IMR-90 (cell line): ENCODE results near the gene CD300H. TPM values are rescaled to one million over a fixed set of nuclear protein-coding genes. Genes with fewer than 3 reads are reported as not detected.

Source experiments
- ATAC-seq: fragments of 200-7000 bp; cut with Tn5 transposase; 2 replicates; pipeline ENCODE4 v1.9.1; 2020; ENCODE audit warnings: low read depth, mild to moderate bottlenecking, moderate library complexity
- BruUV-seq: library from RNA; stranded (reverse); fragments of 400-500 nt; replicated peaks from 2 replicates; lab custom pipeline; 2021; lab: Mats Ljungman, UMichigan
- CTCF ChIA-PET: fragments of 300-600 bp; formaldehyde crosslinking; extraction: SDS; loops from one replicate; lab custom pipeline; 2021; ENCODE audit warnings: antibody characterized with exemption; lab: Yijun Ruan, JAX
- POLR2A ChIA-PET: fragments of 300-600 bp; sonication (Branson Sonifier 250); formaldehyde crosslinking; loops from one replicate; lab custom pipeline; 2022; ENCODE audit warnings: antibody characterized with exemption; ENCODE audit not compliant: unreplicated experiment; lab: Charles Lee
- DNase-seq: peaks from one replicate; pipeline ENCODE4 v3.0.0; 2013
- H2AFZ ChIP-seq: replicated peaks from 2 replicates; pipeline ENCODE3; 2013; ENCODE audit warnings: low read length, mild to moderate bottlenecking; ENCODE audit not compliant: poor library complexity
- H2AK5ac ChIP-seq: 2 replicates; pipeline ENCODE4 v1.6.1; 2013; ENCODE audit warnings: low read depth, low read length, inconsistent platforms
- H2AK9ac ChIP-seq: replicated peaks from 2 replicates; pipeline ENCODE3; 2013; ENCODE audit warnings: mild to moderate bottlenecking, low read depth, low read length, moderate library complexity; ENCODE audit not compliant: poor library complexity
- H2BK120ac ChIP-seq: 2 replicates; pipeline ENCODE4 v1.6.1; 2013; ENCODE audit warnings: low read depth, low read length, inconsistent platforms
- H2BK15ac ChIP-seq: 3 replicates; pipeline ENCODE4 v1.6.1; 2013; ENCODE audit warnings: low read depth, low read length, inconsistent platforms
- H2BK20ac ChIP-seq: 2 replicates; pipeline ENCODE4 v1.6.1; 2013; ENCODE audit warnings: low read depth, mild to moderate bottlenecking, inconsistent platforms, low read length, moderate library complexity
- H2BK5ac ChIP-seq: 2 replicates; pipeline ENCODE4 v1.6.1; 2013; ENCODE audit warnings: mild to moderate bottlenecking, low read depth, low read length, inconsistent platforms; ENCODE audit not compliant: poor library complexity, severe bottlenecking
- H3K14ac ChIP-seq: replicated peaks from 2 replicates; pipeline ENCODE4 v1.6.1; 2013; ENCODE audit warnings: low read depth, low read length, inconsistent platforms
- H3K18ac ChIP-seq: 2 replicates; pipeline ENCODE4 v1.6.1; 2013; ENCODE audit warnings: low read depth, low read length, control low read depth
- H3K23ac ChIP-seq: 2 replicates; pipeline ENCODE4 v1.6.1; 2013; ENCODE audit warnings: low read depth, low read length, inconsistent platforms
- H3K27ac ChIP-seq: 2 replicates; pipeline ENCODE4 v1.5.1; 2013; ENCODE audit warnings: mild to moderate bottlenecking, control low read depth, low read length; ENCODE audit not compliant: insufficient read depth
- H3K27me3 ChIP-seq: 2 replicates; pipeline ENCODE4 v1.6.1; 2013; ENCODE audit warnings: low read length; ENCODE audit not compliant: control insufficient read depth, insufficient read depth
- H3K36me3 ChIP-seq: 2 replicates; pipeline ENCODE4 v1.6.1; 2013; ENCODE audit warnings: low read length, mixed read lengths; ENCODE audit not compliant: control insufficient read depth, insufficient read depth
- H3K4ac ChIP-seq: 2 replicates; pipeline ENCODE4 v1.6.1; 2013; ENCODE audit warnings: low read depth, low read length, inconsistent platforms
- H3K4me1 ChIP-seq: 2 replicates; pipeline ENCODE4 v1.6.1; 2013; ENCODE audit warnings: low read length, mixed read lengths; ENCODE audit not compliant: control insufficient read depth, insufficient read depth
- H3K4me2 ChIP-seq: 2 replicates; pipeline ENCODE4 v1.6.1; 2013; ENCODE audit warnings: low read depth, mild to moderate bottlenecking, control low read depth, low read length, moderate library complexity
- H3K4me3 ChIP-seq: 2 replicates; pipeline ENCODE4 v1.5.1; 2013; ENCODE audit warnings: low read depth, mild to moderate bottlenecking, control low read depth, low read length, moderate library complexity; ENCODE audit not compliant: insufficient read depth
- H3K56ac ChIP-seq: 2 replicates; pipeline ENCODE4 v1.6.1; 2013; ENCODE audit warnings: low read length, inconsistent platforms; ENCODE audit not compliant: insufficient read depth; ENCODE audit errors: extremely low read depth
- H3K79me1 ChIP-seq, 2 experiments: 2 replicates each; pipeline ENCODE4 v1.6.1; 2013; ENCODE audit warnings: low read length in 2 of 2, inconsistent platforms in 1 of 2, low read depth in 1 of 2
- H3K9ac ChIP-seq: 2 replicates; pipeline ENCODE4 v1.6.1; 2013; ENCODE audit warnings: low read depth, low read length, control low read depth
- H3K9me1 ChIP-seq: 2 replicates; pipeline ENCODE4 v1.6.1; 2013; ENCODE audit warnings: low read length, inconsistent platforms; ENCODE audit not compliant: insufficient read depth
- H3K9me3 ChIP-seq: 2 replicates; pipeline ENCODE4 v1.6.1; 2013; ENCODE audit warnings: low read length; ENCODE audit not compliant: control insufficient read depth, insufficient read depth
- H4K20me1 ChIP-seq: 2 replicates; pipeline ENCODE4 v1.6.1; 2013; ENCODE audit warnings: low read length, inconsistent platforms; ENCODE audit not compliant: insufficient read depth
- H4K5ac ChIP-seq: 2 replicates; pipeline ENCODE4 v1.6.1; 2013; ENCODE audit warnings: mild to moderate bottlenecking, low read depth, low read length, control low read depth
- H4K8ac ChIP-seq, 2 experiments: 2 replicates each; pipeline ENCODE4 v1.6.1; 2013; ENCODE audit warnings: low read depth in 2 of 2, low read length in 2 of 2, control low read depth in 1 of 2, inconsistent platforms in 1 of 2
- H4K91ac ChIP-seq: 2 replicates; pipeline ENCODE4 v1.6.1; 2013; ENCODE audit warnings: low read depth, low read length, inconsistent platforms; ENCODE audit not compliant: insufficient read depth
- MAZ ChIP-seq: IDR thresholded peaks from 2 replicates; pipeline ENCODE4 v1.6.1; 2012; ENCODE audit warnings: low read depth, mild to moderate bottlenecking, low read length, improper control_type of control experiment, moderate library complexity, borderline replicate concordance
- NFE2L2 ChIP-seq: fragments of 150-350 bp; IDR thresholded peaks from 2 replicates; pipeline ENCODE4 v1.6.1; 2016; ENCODE audit warnings: low read depth, mild to moderate bottlenecking, low read length
- POLR2A ChIP-seq: IDR thresholded peaks from 2 replicates; pipeline ENCODE4 v1.6.1; 2012; ENCODE audit warnings: mild to moderate bottlenecking, low read depth, low read length
- WGBS, 2 experiments: methylation state at CpG; one replicate each; pipeline versions ENCODE4 v1.1.5 to v1.1.7; 2013; ENCODE audit warnings: missing lambda C conversion rate in 2 of 2; ENCODE audit not compliant: insufficient read length in 1 of 2; ENCODE audit errors: extremely low coverage in 2 of 2; 5-methylcytosine and 5-hydroxymethylcytosine counted together
- dilution Hi-C: fragments of 300-500 bp; cut with HindIII; formaldehyde crosslinking; loops from one replicate; pipeline ENCODE4 v1.14.3; 2018; ENCODE audit warnings: low sequenced_read_pairs; ENCODE audit not compliant: unreplicated experiment
- in situ Hi-C: fragments of 300-500 bp; cut with MboI; formaldehyde crosslinking; loops from 3 replicates; pipeline ENCODE4 v1.14.3; 2019; ENCODE audit warnings: low sequenced_read_pairs, inconsistent platforms, mixed read lengths
- intact Hi-C: fragments of 100-400 bp; cut with micrococcal nuclease; formaldehyde crosslinking; loops from 2 replicates; pipeline ENCODE4 v1.10.0; 2022
- polyA plus RNA-seq, 3 experiments: library from polyadenylated mRNA; depleted of rRNA; stranded (reverse); fragments of >200 nt; gene quantifications; 2 replicates each; pipeline ENCODE4 v1.2.3, GENCODE V29; 2012; ENCODE audit warnings: low replicate concordance in 1 of 3
- total RNA-seq: library from RNA; depleted of rRNA; stranded (reverse); fragments of >200 nt; gene quantifications from 2 replicates; pipeline ENCODE4 v1.2.3, GENCODE V29; 2012

The CD300H gene
- total and polyA plus RNA-seq, 2 of the 4 experiments (the other 2 are of a cell fraction), result not detected

- no peaks in the 10 kb centered on the region for H3K4me1 ChIP-seq
- no peak overlapping the region for H3K4me3 ChIP-seq
- H3K27ac ChIP-seq, result no peak overlapping the region
- no peaks in the 10 kb centered on the region for H3K79me1 ChIP-seq
- DNase-seq (no peak), ATAC-seq (no peak)
- no peak overlapping the region for H3K18ac ChIP-seq
- H3K9ac ChIP-seq, result no peak overlapping the region
- H3K4ac ChIP-seq, result no peak overlapping the region
- intact Hi-C loops (no loop called here), in situ Hi-C loops (no loop called here), dilution Hi-C loops (no loop called here)
- no peak overlapping the region for H2AFZ ChIP-seq
- H2AK5ac ChIP-seq, result no peak overlapping the region
- no peaks in the 10 kb centered on the region for H4K20me1 ChIP-seq
- peaks cover 16% of the 10 kb centered on the region for H3K9me3 ChIP-seq
- no peak overlapping the region for H3K14ac ChIP-seq
- H3K9me1 ChIP-seq, result no peaks in the 10 kb centered on the region
- H2BK5ac ChIP-seq, result no peak overlapping the region
- TF ChIP-seq NFE2L2, result no peak
- no peak for TF ChIP-seq POLR2A
- no peak for TF ChIP-seq MAZ
- H3K36me3 ChIP-seq, result no peaks in the 10 kb centered on the region
- WGBS, 2 experiments, result no CpG with 5 or more reads among the region's 6 CpGs
- H2BK15ac ChIP-seq, result no peak overlapping the region
- CTCF ChIA-PET, result no interaction called here
- H3K4me2 ChIP-seq, result no peak overlapping the region
- POLR2A ChIA-PET, result no interaction called here
- no peak overlapping the region for H2BK20ac ChIP-seq
- no peak overlapping the region for H4K91ac ChIP-seq
- no peak overlapping the region for H3K56ac ChIP-seq
- H3K23ac ChIP-seq, result no peak overlapping the region
- no peaks in the 10 kb centered on the region for H3K27me3 ChIP-seq
- H2BK120ac ChIP-seq, result no peak overlapping the region
- no peak overlapping the region for H4K5ac ChIP-seq
- H4K8ac ChIP-seq, result no peak overlapping the region
- no TSS peak for BruUV-seq
- H2AK9ac ChIP-seq, result no peak overlapping the region
These were observed 12.4 kb downstream of the CD300H start for GRCh38 chr17:74554909-74555308.
